H1 (cell line): Measurements from ENCODE around the gene CROCC. TPM values are rescaled to one million over a fixed set of nuclear protein-coding genes. Genes with fewer than 3 reads are reported as not detected.

ENCODE experiments used
- CTCF ChIA-PET: fragments of 300-600 bp; sonication (Branson Sonifier 250); formaldehyde crosslinking; loops from one replicate; lab custom pipeline; 2021; ENCODE audit not compliant: partially characterized antibody; lab: Charles Lee
- POLR2A ChIA-PET: fragments of 300-600 bp; sonication (Branson Sonifier 250); formaldehyde crosslinking; loops from one replicate; lab custom pipeline; 2021; ENCODE audit warnings: inconsistent platforms; ENCODE audit not compliant: partially characterized antibody; lab: Charles Lee
- DNase-seq, 2 experiments: peaks; one replicate each; pipeline versions ENCODE4 v3.0.0 to v3.0.0-alpha.2; 2010 to 2022; ENCODE audit warnings: low spot score in 2 of 2, low read depth in 1 of 2, mixed read lengths in 1 of 2
- FAIRE-seq: peaks from 2 replicates; lab custom pipeline; 2011; peaks lifted over from hg19 to GRCh38; lab: Jason Lieb, UNC
- H2AFZ ChIP-seq: 2 replicates; pipeline ENCODE4 v1.8.1; 2012; ENCODE audit warnings: low read length, inconsistent platforms
- H2AK5ac ChIP-seq: 2 replicates; pipeline ENCODE4 v1.6.1; 2013; ENCODE audit warnings: low read depth, low read length
- H2BK120ac ChIP-seq: replicated peaks from 2 replicates; pipeline ENCODE3; 2013; ENCODE audit warnings: low read depth, low read length, inconsistent platforms
- H2BK12ac ChIP-seq: 2 replicates; pipeline ENCODE4 v1.6.1; 2013; ENCODE audit warnings: low read depth, low read length
- H2BK15ac ChIP-seq: 2 replicates; pipeline ENCODE4 v1.6.1; 2013; ENCODE audit warnings: low read length
- H2BK20ac ChIP-seq: 2 replicates; pipeline ENCODE4 v1.6.1; 2013; ENCODE audit warnings: low read length
- H2BK5ac ChIP-seq: 2 replicates; pipeline ENCODE4 v1.6.1; 2013; ENCODE audit warnings: low read depth, low read length
- H3K14ac ChIP-seq: 2 replicates; pipeline ENCODE4 v1.6.1; 2013; ENCODE audit warnings: inconsistent platforms; ENCODE audit not compliant: insufficient read length
- H3K18ac ChIP-seq: 2 replicates; pipeline ENCODE4 v1.6.1; 2013; ENCODE audit warnings: low read length; ENCODE audit errors: extremely low read depth
- H3K23ac ChIP-seq: 2 replicates; pipeline ENCODE4 v1.6.1; 2013; ENCODE audit warnings: inconsistent platforms; ENCODE audit not compliant: insufficient read length
- H3K23me2 ChIP-seq: 2 replicates; pipeline ENCODE4 v1.6.1; 2013; ENCODE audit warnings: low read depth, low read length
- H3K27ac ChIP-seq: 2 replicates; pipeline ENCODE4 v1.6.1; 2011; ENCODE audit warnings: low read depth, low read length, inconsistent platforms
- H3K27me3 ChIP-seq, 4 experiments: replicated peaks in 1 of 4; 1 replicate in 1 of 4; 2 replicates in 3 of 4; pipeline versions ENCODE4 v1.6.1 to v1.8.1; 2011 to 2013; ENCODE audit warnings: low read length in 3 of 4, mild to moderate bottlenecking in 3 of 4, inconsistent platforms in 2 of 4, mixed read lengths in 2 of 4, moderate library complexity in 1 of 4; ENCODE audit not compliant: control insufficient read depth in 3 of 4, insufficient read depth in 3 of 4; ENCODE audit errors: extremely low read depth in 1 of 4
- H3K36me3 ChIP-seq, 4 experiments: 2 replicates each; pipeline versions ENCODE4 v1.6.1 to v1.8.1; 2011 to 2013; ENCODE audit warnings: mild to moderate bottlenecking in 4 of 4, low read length in 3 of 4, moderate library complexity in 2 of 4, control low read depth in 1 of 4, inconsistent platforms in 1 of 4; ENCODE audit not compliant: insufficient read depth in 4 of 4, control insufficient read depth in 2 of 4
- H3K4ac ChIP-seq: replicated peaks from 2 replicates; pipeline ENCODE3; 2013; ENCODE audit warnings: low read length, low read depth, mixed read lengths, inconsistent platforms; ENCODE audit not compliant: insufficient read length
- H3K4me1 ChIP-seq, 4 experiments: replicated peaks in 1 of 4; 1 replicate in 1 of 4; 2 replicates in 3 of 4; pipeline versions ENCODE4 v1.6.1 to v1.8.1; 2011 to 2013; ENCODE audit warnings: low read length in 3 of 4, inconsistent platforms in 2 of 4, mixed read lengths in 1 of 4; ENCODE audit not compliant: insufficient read depth in 4 of 4, control insufficient read depth in 3 of 4
- H3K4me2 ChIP-seq, 2 experiments: 2 replicates each; pipeline versions ENCODE4 v1.6.1 to v1.8.1; 2011 to 2013; ENCODE audit warnings: low read depth in 2 of 2, low read length in 2 of 2, control low read depth in 1 of 2, inconsistent platforms in 1 of 2, mild to moderate bottlenecking in 1 of 2; ENCODE audit not compliant: insufficient read depth in 1 of 2
- H3K4me3 ChIP-seq, 4 experiments: fragments of 200-600, 300-600 bp in 1 of 4; sonication (generic), shearing (Covaris generic), sonication (Bioruptor Twin) in 1 of 4; 2 replicates each; pipeline versions ENCODE4 v1.5.1 to v1.8.1; 2011 to 2016; ENCODE audit warnings: low read length in 4 of 4, low read depth in 3 of 4, control low read depth in 2 of 4, inconsistent platforms in 2 of 4, mild to moderate bottlenecking in 2 of 4, mixed read lengths in 1 of 4, moderate library complexity in 1 of 4; ENCODE audit not compliant: insufficient read depth in 2 of 4; ENCODE audit errors: extremely low read depth in 1 of 4
- H3K56ac ChIP-seq: replicated peaks from 2 replicates; pipeline ENCODE3; 2013; ENCODE audit warnings: low read depth, mild to moderate bottlenecking, mixed read lengths, low read length, inconsistent platforms; ENCODE audit not compliant: insufficient read length
- H3K79me1 ChIP-seq: 2 replicates; pipeline ENCODE4 v1.6.1; 2013; ENCODE audit warnings: low read depth, low read length, control low read depth
- H3K79me2 ChIP-seq, 2 experiments: 2 replicates each; pipeline versions ENCODE4 v1.6.1 to v1.8.1; 2012 to 2013; ENCODE audit warnings: low read length in 2 of 2, mild to moderate bottlenecking in 2 of 2, inconsistent platforms in 1 of 2; ENCODE audit not compliant: insufficient read depth in 2 of 2, control insufficient read depth in 1 of 2
- H3K9ac ChIP-seq, 4 experiments: replicated peaks in 1 of 4; 1 replicate in 1 of 4; 2 replicates in 3 of 4; pipeline versions ENCODE4 v1.6.1 to v1.8.1; 2011 to 2013; ENCODE audit warnings: low read depth in 3 of 4, low read length in 3 of 4, control low read depth in 2 of 4, mild to moderate bottlenecking in 2 of 4, moderate library complexity in 2 of 4, inconsistent platforms in 1 of 4; ENCODE audit errors: extremely low read depth in 1 of 4
- H3K9me3 ChIP-seq, 2 experiments: 2 replicates each; pipeline versions ENCODE4 v1.6.1 to v1.8.1; 2012 to 2013; ENCODE audit warnings: mild to moderate bottlenecking in 2 of 2, moderate library complexity in 2 of 2, control low read depth in 1 of 2, inconsistent platforms in 1 of 2, low read depth in 1 of 2, low read length in 1 of 2, mixed read lengths in 1 of 2; ENCODE audit not compliant: insufficient read depth in 2 of 2
- H4K20me1 ChIP-seq, 2 experiments: replicated peaks in 1 of 2; 2 replicates each; pipeline versions ENCODE3 to v1.8.1; 2011 to 2013; ENCODE audit warnings: inconsistent platforms in 2 of 2, low read length in 2 of 2, mild to moderate bottlenecking in 1 of 2; ENCODE audit not compliant: insufficient read depth in 2 of 2, control insufficient read depth in 1 of 2
- H4K5ac ChIP-seq: 2 replicates; pipeline ENCODE4 v1.6.1; 2013; ENCODE audit warnings: low read length, low read depth, mixed read lengths, inconsistent platforms; ENCODE audit not compliant: insufficient read length
- H4K8ac ChIP-seq: 2 replicates; pipeline ENCODE4 v1.8.0; 2013; ENCODE audit warnings: mild to moderate bottlenecking, moderate library complexity, low read length, inconsistent platforms; ENCODE audit not compliant: insufficient read depth; ENCODE audit errors: extremely low read depth
- H4K91ac ChIP-seq: replicated peaks from 2 replicates; pipeline ENCODE3; 2013; ENCODE audit warnings: low read length, mixed read lengths, inconsistent platforms; ENCODE audit not compliant: insufficient read length
- ASH2L ChIP-seq: fragments of 200-600, 300-600 bp; sonication (generic); IDR thresholded peaks from one replicate; pipeline ENCODE4 v1.7.1; 2017; ENCODE audit warnings: low read length
- CBX5 ChIP-seq: fragments of 300-800, 300-1000 bp; sonication (generic); IDR thresholded peaks from 2 replicates; pipeline ENCODE4 v1.7.1; 2016; ENCODE audit warnings: antibody characterized with exemption, low read length, low read depth
- GTF2F1 ChIP-seq: IDR thresholded peaks from 2 replicates; pipeline ENCODE4 v1.6.1; 2012; ENCODE audit warnings: low read depth, low read length, improper control_type of control experiment, borderline replicate concordance
- HDAC6 ChIP-seq: IDR thresholded peaks from one replicate; pipeline ENCODE4 v1.7.1; 2012; ENCODE audit warnings: low read depth, mild to moderate bottlenecking, inconsistent platforms, low read length, moderate library complexity
- PHF8 ChIP-seq: fragments of 200-600 bp; sonication (generic); conservative IDR thresholded peaks from 2 replicates; pipeline ENCODE4 v1.7.1; 2012; ENCODE audit warnings: low read depth, mild to moderate bottlenecking, inconsistent platforms, low read length, moderate library complexity
- POLR2A ChIP-seq, 2 experiments: IDR thresholded peaks; 1 replicate in 1 of 2; 2 replicates in 1 of 2; pipeline ENCODE4 v1.6.1; 2011; ENCODE audit warnings: low read depth in 2 of 2, low read length in 2 of 2, mild to moderate bottlenecking in 2 of 2; ENCODE audit errors: control extremely low read depth in 1 of 2
- POLR2AphosphoS5 ChIP-seq: IDR thresholded peaks from 2 replicates; pipeline ENCODE4 v1.6.1; 2011; ENCODE audit warnings: low read depth, low read length
- SIN3A ChIP-seq, 2 experiments: IDR thresholded peaks in 1 of 2; conservative IDR thresholded peaks in 1 of 2; 2 replicates each; pipeline ENCODE4 v1.6.1; 2011 to 2012; ENCODE audit warnings: low read length in 2 of 2, improper control_type of control experiment in 1 of 2, low read depth in 1 of 2, mild to moderate bottlenecking in 1 of 2
- SP1 ChIP-seq: IDR thresholded peaks from 2 replicates; pipeline ENCODE4 v1.6.1; 2011; ENCODE audit warnings: low read depth, low read length
- TAF7 ChIP-seq: optimal IDR thresholded peaks from 2 replicates; pipeline ENCODE3; 2011; ENCODE audit warnings: low read depth, mild to moderate bottlenecking, inconsistent platforms, low read length, moderate library complexity, borderline replicate concordance
- TBP ChIP-seq: IDR thresholded peaks from 2 replicates; pipeline ENCODE4 v1.6.1; 2011; ENCODE audit warnings: low read depth, low read length, improper control_type of control experiment
- TCF12 ChIP-seq: IDR thresholded peaks from 2 replicates; pipeline ENCODE4 v1.6.1; 2011; ENCODE audit warnings: low read depth, mild to moderate bottlenecking, low read length
- WGBS, 2 experiments: shearing (Covaris generic) in 1 of 2; methylation state at CpG; one replicate each; pipeline versions ENCODE4 v1.1.6 to v1.1.7; 2013 to 2015; ENCODE audit warnings: low lambda C conversion rate in 2 of 2, mixed read lengths in 2 of 2, inconsistent platforms in 1 of 2, low coverage in 1 of 2, missing lambda C conversion rate in 1 of 2; ENCODE audit not compliant: insufficient replicate concordance in 2 of 2, insufficient coverage in 1 of 2, insufficient read length in 1 of 2; ENCODE audit errors: extremely low coverage in 1 of 2, missing lambda C conversion rate in 1 of 2; 5-methylcytosine and 5-hydroxymethylcytosine counted together
- polyA plus RNA-seq, 7 experiments: library from polyadenylated mRNA; depleted of rRNA in 3 of 7; stranded (reverse) in 5 of 7; unstranded in 2 of 7; fragments of >200 nt in 5 of 7; fragments of 200-250 nt in 2 of 7; gene quantifications; 1 replicate in 5 of 7; 2 replicates in 1 of 7; 4 replicates in 1 of 7; pipeline versions ENCODE4 v1.2.1 to v1.2.3, GENCODE V29; 2011 to 2013; ENCODE audit warnings: missing spikeins in 2 of 7, mixed read lengths in 2 of 7
- total RNA-seq: library from RNA; stranded (reverse); fragmentation: NEBNext Ultra II Directional; extraction: Animal tissue kit (Norgen Biotek cat#: 25700); gene quantifications from 2 replicates; pipeline ENCODE4 v1.2.1, GENCODE V29; 2021

The CROCC gene
- total and polyA plus RNA-seq, 2 of the 8 experiments (the other 6 are each of a cell fraction or from before 2014, with no cell fraction given): 12.1 to 39.5 TPM

DNA sequence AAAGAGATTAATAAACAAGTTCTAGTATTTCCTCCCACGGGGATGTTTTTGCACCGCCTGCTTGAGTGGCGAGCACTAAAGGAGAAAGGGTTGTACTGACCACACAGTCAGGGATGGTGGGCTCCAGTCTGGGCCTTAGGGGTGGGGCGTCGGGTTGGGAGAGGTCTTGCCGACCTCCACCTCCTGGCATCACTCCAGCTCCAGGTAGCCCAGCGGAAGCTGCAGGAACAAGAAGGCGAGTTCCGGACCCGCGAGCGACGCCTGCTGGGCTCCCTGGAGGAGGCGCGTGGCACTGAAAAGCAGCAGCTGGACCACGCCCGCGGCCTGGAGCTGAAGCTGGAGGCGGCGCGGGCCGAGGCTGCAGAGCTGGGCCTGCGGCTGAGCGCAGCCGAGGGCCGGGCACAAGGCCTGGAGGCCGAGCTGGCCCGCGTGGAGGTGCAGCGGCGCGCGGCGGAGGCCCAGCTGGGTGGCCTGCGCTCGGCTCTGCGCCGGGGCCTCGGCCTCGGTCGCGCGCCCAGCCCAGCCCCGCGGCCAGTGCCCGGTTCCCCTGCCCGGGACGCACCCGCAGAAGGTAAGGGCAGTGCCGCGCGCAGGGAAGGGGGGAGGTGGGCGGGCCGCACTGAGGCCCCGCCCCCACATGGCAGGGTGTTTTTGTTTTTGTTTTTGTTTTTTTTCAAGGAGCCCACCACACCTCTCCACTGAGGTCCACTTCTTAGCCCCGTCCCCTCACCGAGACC lies 39.0 kb downstream of the CROCC start:
- Histone ChIP-seq H3K9ac (peak overlapping the region in 1 of 4 experiments; percentile 67; a peak in 3 of 7 replicates), H3K23ac (no peak overlapping the region), H3K56ac (no peak overlapping the region), H3K23me2 (no peaks in the 10 kb centered on the region), H3K27me3 (no peaks in the 10 kb centered on the region), H4K91ac (no peak overlapping the region), H2AK5ac (no peak overlapping the region), H2BK5ac (no peak overlapping the region), H2AFZ (no peak overlapping the region), H3K4me1 (no peaks in the 10 kb centered on the region), H3K4me3 (peak overlapping the region; percentile 5 to 46 (median 23); a peak in 7 of 8 replicates), H2BK20ac (no peak overlapping the region), H4K20me1 (peaks cover 0 to 5% of the 10 kb centered on the region in 2 experiments), H3K18ac (no peak overlapping the region), H3K4ac (no peak overlapping the region), H2BK12ac (no peak overlapping the region), H3K9me3 (no peaks in the 10 kb centered on the region), H3K79me1 (no peaks in the 10 kb centered on the region), H3K79me2 (no peaks in the 10 kb centered on the region), H3K14ac (no peak overlapping the region), H4K5ac (no peak overlapping the region), H3K4me2 (peak overlapping the region in 1 of 2 experiments; percentile 60; a peak in 2 of 4 replicates), H3K36me3 (peaks cover 4 to 20% (median 13%) of the 10 kb centered on the region in 4 experiments; a peak in 7 of 8 replicates), H3K27ac (no peak overlapping the region), H4K8ac (0 out of 2 replicates have a peak overlapping the region, but pooled peaks have one; percentile 62), H2BK120ac (no peak overlapping the region), H2BK15ac (no peak overlapping the region)
- FAIRE-seq (peak; percentile 72), DNase-seq (peak; percentile 84 to 97)
- WGBS, 2 experiments: 8% methylated on average over 49 of the region's 57 CpGs; no CpG with 5 or more reads in 1 of the 2 experiments
- CTCF ChIA-PET: interaction anchor here (0.7 to 14.3 kb wide), 21 partner anchors 10 to 394 kb away, joined by 3 to 267 read pairs (median 4); partner anchors contain the start of genes CROCC and MFAP2
- POLR2A ChIA-PET: interaction anchor here (0.6 to 2.1 kb wide), 9 partner anchors 10 to 56 kb away, joined by 3 to 8 read pairs (median 3); partner anchors contain the start of gene MFAP2
- no peak for TF ChIP-seq CBX5
- peak in 1 of 2 experiments; percentile 66; a peak in 2 of 3 replicates for TF ChIP-seq POLR2A (IDR thresholded peaks at IDR 0.05; ENCODE audit: control extremely low read depth in 1 of 2, low read depth in 2 of 2, low read length in 2 of 2)
- TF ChIP-seq ASH2L: no peak
- TF ChIP-seq PHF8: peak; percentile 51; the same call in 1 of the 2 replicates
- peak; percentile 48; the same call in 1 of the 2 replicates for TF ChIP-seq POLR2AphosphoS5
- no peak for TF ChIP-seq GTF2F1
- TF ChIP-seq SIN3A (conservative IDR thresholded peaks at IDR 0.05 in 1 of 2, IDR thresholded peaks at IDR 0.05 in 1 of 2; ENCODE audit: low read depth in 1 of 2, low read length in 2 of 2): peak; percentile 85 to 90; a peak in 3 of 4 replicates
- no peak for TF ChIP-seq SP1
- peak; percentile 43 for TF ChIP-seq TAF7
- TF ChIP-seq TBP: peak; percentile 55; the same call in 1 of the 2 replicates
- 0 out of 2 replicates have a peak, but pooled peaks have one; percentile 36 for TF ChIP-seq TCF12
- no peak for TF ChIP-seq HDAC6
